Neural crest cell (in vitro differentiated cells): ENCODE measurements around the gene SOD3. TPM values are rescaled to one million over a fixed set of nuclear protein-coding genes. Genes with fewer than 3 reads are reported as not detected.

Source experiments
- DNase-seq: peaks from one replicate; pipeline ENCODE4 v3.0.0; 2021; ENCODE audit warnings: low read depth, mixed read lengths, low spot score
- H3K27ac Mint-ChIP-seq: one replicate; pipeline ENCODE4 v1.8.0; 2021; ENCODE audit warnings: mild to moderate bottlenecking, mixed read lengths; ENCODE audit not compliant: unreplicated experiment
- H3K27me3 Mint-ChIP-seq: 2 replicates; pipeline ENCODE4 v1.8.0; 2021; ENCODE audit warnings: low read depth, mild to moderate bottlenecking, mixed read lengths
- H3K36me3 Mint-ChIP-seq: 2 replicates; pipeline ENCODE4 v1.8.0; 2021; ENCODE audit warnings: low read depth, mild to moderate bottlenecking, mixed read lengths
- H3K4me1 Mint-ChIP-seq: 2 replicates; pipeline ENCODE4 v1.8.0; 2021; ENCODE audit warnings: mixed read lengths
- H3K4me3 Mint-ChIP-seq: one replicate; pipeline ENCODE4 v1.8.0; 2021; ENCODE audit warnings: mild to moderate bottlenecking, mixed read lengths
- H3K9me3 Mint-ChIP-seq: 2 replicates; pipeline ENCODE4 v1.8.0; 2021; ENCODE audit warnings: mixed read lengths
- CTCF ChIP-seq: fragments of 200-600 bp; sonication (generic); conservative IDR thresholded peaks from 2 replicates; pipeline ENCODE4 v1.5.0; 2021; ENCODE audit warnings: antibody characterized with exemption, mild to moderate bottlenecking
- total RNA-seq: library from RNA; stranded (reverse); gene quantifications from 2 replicates; pipeline ENCODE4 v1.2.1, GENCODE V29; 2021

Gene SOD3
- total RNA-seq, 1 donor from 2014 or later: 0.16 TPM

GRCh38 chr4:24808261-24808660, 12.9 kb downstream of the SOD3 start:
- DNase-seq: no peak
- H3K27me3 Mint-ChIP-seq: peaks cover 1% of the 10 kb centered on the region
- H3K36me3 Mint-ChIP-seq: peaks cover 4% of the 10 kb centered on the region
- no peaks in the 10 kb centered on the region for H3K9me3 Mint-ChIP-seq
- no peak overlapping the region for H3K27ac Mint-ChIP-seq
- no peaks in the 10 kb centered on the region for H3K4me1 Mint-ChIP-seq
- no peak overlapping the region for H3K4me3 Mint-ChIP-seq
- TF ChIP-seq CTCF: no peak

GRCh38 chr4:24808955-24809354, 13.6 kb downstream of the SOD3 start:
- H3K4me1 Mint-ChIP-seq: no peaks in the 10 kb centered on the region
- no peak for DNase-seq
- no peak overlapping the region for H3K27ac Mint-ChIP-seq
- no peaks in the 10 kb centered on the region for H3K27me3 Mint-ChIP-seq
- H3K4me3 Mint-ChIP-seq: no peak overlapping the region
- TF ChIP-seq CTCF: no peak
- H3K36me3 Mint-ChIP-seq: peaks cover 4% of the 10 kb centered on the region
- no peaks in the 10 kb centered on the region for H3K9me3 Mint-ChIP-seq

- no peak for TF ChIP-seq CTCF
- no peaks in the 10 kb centered on the region for H3K9me3 Mint-ChIP-seq
- H3K4me3 Mint-ChIP-seq: no peak overlapping the region
- H3K4me1 Mint-ChIP-seq: no peaks in the 10 kb centered on the region
- no peak overlapping the region for H3K27ac Mint-ChIP-seq
- no peak for DNase-seq
- H3K27me3 Mint-ChIP-seq: no peaks in the 10 kb centered on the region
- peaks cover 4% of the 10 kb centered on the region for H3K36me3 Mint-ChIP-seq
Measured at GRCh38 chr4:24809376-24809775, 14.0 kb downstream of the SOD3 start.

GRCh38 chr4:24809815-24810405, 14.5 kb downstream of the SOD3 start:
- Mint-ChIP-seq H3K4me1 (no peaks in the 10 kb centered on the region), H3K27ac (no peak overlapping the region), H3K4me3 (no peak overlapping the region), H3K36me3 (peaks cover 4% of the 10 kb centered on the region), H3K27me3 (no peaks in the 10 kb centered on the region), H3K9me3 (no peaks in the 10 kb centered on the region)
- no peak for TF ChIP-seq CTCF
- DNase-seq: no peak

GRCh38 chr4:24810871-24811631, 15.7 kb downstream of the SOD3 start:
- Mint-ChIP-seq H3K27ac (no peak overlapping the region), H3K4me3 (no peak overlapping the region), H3K9me3 (no peaks in the 10 kb centered on the region), H3K36me3 (peaks cover 4% of the 10 kb centered on the region), H3K4me1 (no peaks in the 10 kb centered on the region), H3K27me3 (no peaks in the 10 kb centered on the region)
- DNase-seq: no peak
- no peak for TF ChIP-seq CTCF
